Spinal cord (tissue), 10 donors: ENCODE measurements around the gene SYP. TPM values are rescaled to one million over a fixed set of nuclear protein-coding genes. Genes with fewer than 3 reads are reported as not detected.
A peak's percentile ranks its signal among the peaks of the same experiment; 100 is the strongest.

Experiments used
- DNase-seq, 6 donors: peaks; one replicate each; pipeline versions ENCODE4 v3.0.0 to v3.0.0-alpha.2; 2013 to 2015; ENCODE audit warnings: low spot score in 6 of 6, low read depth in 4 of 6
- H3K27ac ChIP-seq: one replicate; pipeline ENCODE4 v1.5.1; 2013; ENCODE audit warnings: low read depth, low read length, control low read depth
- H3K27me3 ChIP-seq: one replicate; pipeline ENCODE4 v1.6.1; 2013; ENCODE audit warnings: low read length; ENCODE audit not compliant: control insufficient read depth, insufficient read depth
- H3K36me3 ChIP-seq: one replicate; pipeline ENCODE4 v1.6.1; 2013; ENCODE audit warnings: low read length; ENCODE audit not compliant: control insufficient read depth, insufficient read depth
- H3K4me1 ChIP-seq: one replicate; pipeline ENCODE4 v1.6.1; 2013; ENCODE audit warnings: low read length; ENCODE audit not compliant: control insufficient read depth, insufficient read depth
- H3K4me3 ChIP-seq: one replicate; pipeline ENCODE4 v1.5.1; 2013; ENCODE audit warnings: low read depth, low read length, control low read depth
- H3K9me3 ChIP-seq: one replicate; pipeline ENCODE4 v1.6.1; 2013; ENCODE audit warnings: low read length; ENCODE audit not compliant: control insufficient read depth, insufficient read depth
- WGBS: methylation state at CpG from one replicate; pipeline ENCODE4 v1.1.5; 2013; ENCODE audit warnings: missing lambda C conversion rate; ENCODE audit not compliant: insufficient coverage; 5-methylcytosine and 5-hydroxymethylcytosine counted together
- polyA plus RNA-seq, 2 donors: library from polyadenylated mRNA; unstranded; fragments of 120-200 nt; gene quantifications; one replicate each; pipeline ENCODE4 v1.2.1, GENCODE V29; 2013; ENCODE audit not compliant: insufficient read length in 2 of 2
- total RNA-seq, 2 donors: library from RNA; depleted of rRNA in 1 of 2; stranded (reverse); fragments of 120-200 nt in 1 of 2; fragments of >200 nt in 1 of 2; gene quantifications; one replicate each; pipeline versions ENCODE4 v1.2.3 to v1.2.4, GENCODE V29; 2013 to 2014
- donor health status: healthy.

Gene SYP
- total and polyA plus RNA-seq, 4 donors: 83.5 to 344 (median 245) TPM

- Histone ChIP-seq H3K36me3 (peaks cover 47% of the 10 kb centered on the region), H3K27ac (no peak overlapping the region), H3K9me3 (no peaks in the 10 kb centered on the region), H3K4me3 (no peak overlapping the region), H3K27me3 (no peaks in the 10 kb centered on the region), H3K4me1 (no peaks in the 10 kb centered on the region)
- DNase-seq: no peak
- WGBS: 85% methylated on average over 9 of the region's 12 CpGs
Measured at GRCh38 chrX:49242545-49243066, 42.6 kb upstream of the SYP start.

DNA sequence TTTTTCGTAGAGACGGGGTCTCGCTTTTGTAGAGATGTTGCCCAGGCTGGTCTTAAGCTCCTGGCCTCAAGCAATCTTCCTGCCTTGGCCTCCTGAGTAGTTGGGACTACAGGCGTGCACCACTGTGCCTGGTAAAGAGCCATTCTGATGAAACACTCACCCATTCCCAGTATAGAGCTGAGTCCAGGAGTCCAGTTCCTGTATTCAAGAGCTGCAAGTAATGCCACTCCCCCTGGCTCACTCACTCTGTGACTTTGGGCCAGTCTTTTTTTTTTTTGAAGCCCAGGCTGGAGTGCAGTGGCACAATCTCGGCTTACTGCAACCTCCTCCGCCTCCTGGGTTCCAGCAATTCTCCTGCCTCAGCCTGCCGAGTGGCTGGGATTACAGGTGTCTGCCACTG lies 38.7 kb upstream of the SYP start:
- Histone ChIP-seq H3K4me3 (no peak overlapping the region), H3K4me1 (peaks cover 5% of the 10 kb centered on the region), H3K9me3 (no peaks in the 10 kb centered on the region), H3K27ac (no peak overlapping the region), H3K27me3 (no peaks in the 10 kb centered on the region), H3K36me3 (peaks cover 20% of the 10 kb centered on the region)
- 65% methylated on average over 7 of the region's 7 CpGs for WGBS
- no peak for DNase-seq

DNA sequence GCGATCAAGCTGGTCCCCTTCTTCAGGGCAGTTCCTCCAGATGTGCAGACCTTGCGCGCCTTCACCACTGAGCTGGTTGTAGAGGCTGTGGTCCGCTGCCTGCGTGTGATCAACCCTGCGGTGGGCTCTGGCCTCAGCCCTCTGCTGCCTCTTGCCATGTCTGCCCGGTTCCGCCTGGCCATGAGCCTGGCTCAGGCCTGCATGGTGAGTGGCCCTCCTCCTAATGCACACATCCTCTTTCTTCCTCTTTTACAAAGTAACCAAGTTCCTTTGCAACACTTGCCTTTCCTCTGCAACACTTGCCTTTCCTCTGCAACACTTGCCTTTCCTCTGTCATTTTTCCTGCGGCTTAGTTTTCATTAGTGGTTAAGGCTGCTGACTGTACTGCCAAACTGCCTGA lies 37.1 kb upstream of the SYP start:
- no peaks in the 10 kb centered on the region for H3K27me3 ChIP-seq
- WGBS: 81% methylated on average over 9 of the region's 9 CpGs
- DNase-seq: no peak
- no peak overlapping the region for H3K27ac ChIP-seq
- peaks cover 5% of the 10 kb centered on the region for H3K4me1 ChIP-seq
- H3K36me3 ChIP-seq: peaks cover 7% of the 10 kb centered on the region
- no peaks in the 10 kb centered on the region for H3K9me3 ChIP-seq
- H3K4me3 ChIP-seq: no peak overlapping the region

DNA sequence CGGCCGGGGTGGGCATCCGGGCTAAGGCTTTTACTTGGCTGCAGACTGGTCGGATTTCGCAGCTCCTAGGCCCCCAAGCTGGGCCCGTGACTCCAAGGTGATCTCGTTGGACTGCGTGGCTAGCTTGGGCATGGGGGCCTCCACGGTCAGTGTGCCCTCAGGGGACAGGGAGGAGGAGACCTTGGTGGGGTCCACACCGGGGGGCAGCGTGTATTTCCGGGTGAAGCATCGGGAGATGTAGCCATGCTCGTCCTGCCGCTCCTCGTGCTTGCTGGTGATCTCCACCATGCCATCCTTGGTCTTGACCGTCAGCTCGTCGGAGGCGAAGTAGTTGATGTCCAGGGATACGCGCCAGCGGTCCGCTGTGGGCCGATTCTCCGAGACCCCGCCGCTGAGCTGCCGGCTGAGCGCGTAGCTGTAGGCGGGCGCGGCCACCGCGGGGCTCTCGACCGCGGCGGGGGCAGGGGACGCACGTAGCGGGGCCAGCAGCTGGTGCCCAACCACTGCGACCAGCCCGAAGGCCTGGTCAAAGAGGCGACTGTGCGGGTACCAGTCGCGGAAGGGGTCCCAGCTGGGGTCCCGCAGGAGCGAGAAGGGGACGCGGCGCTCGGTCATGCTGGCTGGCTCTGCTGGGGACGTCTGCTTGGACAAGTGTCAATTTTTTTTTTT lies 34.0 kb upstream of the SYP start:
- Histone ChIP-seq H3K27me3 (peaks cover 2% of the 10 kb centered on the region), H3K36me3 (peaks cover 3% of the 10 kb centered on the region), H3K9me3 (no peaks in the 10 kb centered on the region), H3K4me1 (peaks cover 17% of the 10 kb centered on the region), H3K27ac (no peak overlapping the region), H3K4me3 (no peak overlapping the region)
- WGBS: 41% methylated on average over 56 of the region's 56 CpGs
- DNase-seq: peak in 2 of 6 donors; percentile 3 to 4

- no peak for DNase-seq
- Histone ChIP-seq H3K36me3 (peaks cover 3% of the 10 kb centered on the region), H3K27me3 (peaks cover 2% of the 10 kb centered on the region), H3K9me3 (no peaks in the 10 kb centered on the region), H3K27ac (no peak within 1 kb of the TSS), H3K4me1 (peaks cover 17% of the 10 kb centered on the region), H3K4me3 (no peak within 1 kb of the TSS)
- no CpG with 5 or more reads among the region's 9 CpGs for WGBS
Measured at GRCh38 chrX:49233176-49233575, 33.2 kb upstream of the SYP start, which contains the start of gene CACNA1F. Gene CACNA1F (minus strand): TSS chrX:49233340. CDS start chrX:49233309, 31 bp downstream.

GRCh38 chrX:49232525-49232924 lies 32.5 kb upstream of the SYP start:
- Histone ChIP-seq H3K36me3 (peaks cover 3% of the 10 kb centered on the region), H3K4me3 (no peak overlapping the region), H3K9me3 (no peaks in the 10 kb centered on the region), H3K27me3 (peaks cover 2% of the 10 kb centered on the region), H3K4me1 (peaks cover 17% of the 10 kb centered on the region), H3K27ac (no peak overlapping the region)
- DNase-seq: no peak
- WGBS: 100% methylated on average over 1 of the region's 2 CpGs

DNA sequence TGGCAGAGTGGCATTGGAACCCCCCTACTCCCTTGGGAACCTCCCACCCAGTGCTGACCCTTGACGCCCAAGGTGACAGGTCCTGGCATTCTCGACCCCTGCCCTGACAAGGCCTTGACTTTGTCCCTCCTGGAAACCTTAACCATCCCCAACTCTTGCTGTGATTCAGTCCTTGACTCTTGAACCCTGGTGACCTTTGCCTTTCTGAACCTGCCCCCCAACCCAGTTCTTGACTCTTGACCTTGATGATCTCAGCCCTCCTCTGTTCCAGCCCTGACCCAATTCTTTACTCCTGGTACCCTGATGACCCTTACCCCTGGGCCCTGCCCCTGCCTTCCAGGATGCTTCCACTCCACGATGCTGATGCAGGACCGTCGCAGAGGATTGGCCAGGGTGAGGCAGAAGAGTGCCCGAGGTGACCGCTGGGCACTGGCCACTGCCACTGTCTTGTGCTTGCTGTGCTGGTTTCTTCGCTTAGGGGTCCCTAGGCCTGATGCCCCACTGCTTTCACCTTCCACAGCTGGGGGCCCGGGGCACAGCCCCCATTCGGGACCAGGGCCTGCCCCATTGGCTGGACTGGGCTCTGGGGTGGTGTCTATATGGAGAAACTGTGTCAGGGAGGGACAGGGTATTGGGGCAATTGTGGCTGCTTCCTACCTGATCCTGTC lies 31.5 kb upstream of the SYP start:
- no peak for DNase-seq
- no peak overlapping the region for H3K4me3 ChIP-seq
- peaks cover 17% of the 10 kb centered on the region for H3K4me1 ChIP-seq
- no peaks in the 10 kb centered on the region for H3K9me3 ChIP-seq
- H3K36me3 ChIP-seq: no peaks in the 10 kb centered on the region
- no peak overlapping the region for H3K27ac ChIP-seq
- H3K27me3 ChIP-seq: peaks cover 2% of the 10 kb centered on the region
- 87% methylated on average over 9 of the region's 10 CpGs for WGBS

GRCh38 chrX:49230500-49231232 lies 30.7 kb upstream of the SYP start:
- H3K27me3 ChIP-seq: peaks cover 2% of the 10 kb centered on the region
- peak overlapping the region; percentile 27 for H3K4me3 ChIP-seq
- H3K4me1 ChIP-seq: peaks cover 17% of the 10 kb centered on the region
- peak in 2 of 6 donors; percentile 7 to 18 for DNase-seq
- H3K27ac ChIP-seq: no peak overlapping the region
- H3K36me3 ChIP-seq: no peaks in the 10 kb centered on the region
- no peaks in the 10 kb centered on the region for H3K9me3 ChIP-seq
- 35% methylated on average over 41 of the region's 44 CpGs for WGBS

- H3K27me3 ChIP-seq: peaks cover 2% of the 10 kb centered on the region
- DNase-seq: no peak
- H3K4me1 ChIP-seq: peaks cover 12% of the 10 kb centered on the region
- no peaks in the 10 kb centered on the region for H3K9me3 ChIP-seq
- WGBS: 76% methylated on average over 17 of the region's 17 CpGs
- no peak overlapping the region for H3K4me3 ChIP-seq
- no peaks in the 10 kb centered on the region for H3K36me3 ChIP-seq
- H3K27ac ChIP-seq: no peak overlapping the region
Measured at GRCh38 chrX:49228185-49228584, 28.2 kb upstream of the SYP start.
